Activated T-cell treated with anti-CD3 and anti-CD28 coated beads, Interleukin-2, amount 50 U/mL, for 4 hours (primary cell): Measurements from ENCODE around the gene FGFRL1. TPM values are rescaled to one million over a fixed set of nuclear protein-coding genes. Genes with fewer than 3 reads are reported as not detected.
"Not testable (repeated sequence)": the region's sequence is repeated elsewhere in the genome, so short reads cannot be mapped to it uniquely, and the experiment has no call there.

Experiments
- ATAC-seq, 2 donors: fragments of 200-7000 bp; cut with Tn5 transposase; one replicate each; pipeline ENCODE4 v1.10.0; 2021
- DNase-seq: peaks from one replicate; pipeline ENCODE4 v3.0.0-alpha.2; 2020
- H3K27me3 Mint-ChIP-seq: one replicate; pipeline ENCODE4 v1.8.0; 2021; ENCODE audit warnings: low read depth, mixed read lengths
- H3K36me3 Mint-ChIP-seq: one replicate; pipeline ENCODE4 v1.8.0; 2022; ENCODE audit warnings: mixed read lengths; ENCODE audit not compliant: insufficient read depth
- H3K4me1 Mint-ChIP-seq: one replicate; pipeline ENCODE4 v1.8.0; 2021; ENCODE audit warnings: low read depth, mixed read lengths
- H3K4me3 Mint-ChIP-seq: one replicate; pipeline ENCODE4 v1.8.0; 2021; ENCODE audit warnings: mild to moderate bottlenecking, moderate library complexity, mixed read lengths
- H3K9me3 Mint-ChIP-seq: one replicate; pipeline ENCODE4 v1.8.0; 2021; ENCODE audit warnings: mixed read lengths
- total RNA-seq, 3 donors: library from RNA; stranded (reverse); gene quantifications; one replicate each; pipeline ENCODE4 v1.2.1, GENCODE V29; 2021

The FGFRL1 gene
- total RNA-seq, 3 donors from 2014 or later = 20.4 to 29.6 (median 20.6) TPM

- Mint-ChIP-seq H3K36me3 (no peaks in the 10 kb centered on the region), H3K9me3 (no peaks in the 10 kb centered on the region), H3K27me3 (peaks cover 7% of the 10 kb centered on the region), H3K4me3 (no peak overlapping the region), H3K4me1 (peaks cover 6% of the 10 kb centered on the region)
- no peak for ATAC-seq
- no peak for DNase-seq
Measured at GRCh38 chr4:1039493-1040343, 28.3 kb downstream of the FGFRL1 start.

DNA sequence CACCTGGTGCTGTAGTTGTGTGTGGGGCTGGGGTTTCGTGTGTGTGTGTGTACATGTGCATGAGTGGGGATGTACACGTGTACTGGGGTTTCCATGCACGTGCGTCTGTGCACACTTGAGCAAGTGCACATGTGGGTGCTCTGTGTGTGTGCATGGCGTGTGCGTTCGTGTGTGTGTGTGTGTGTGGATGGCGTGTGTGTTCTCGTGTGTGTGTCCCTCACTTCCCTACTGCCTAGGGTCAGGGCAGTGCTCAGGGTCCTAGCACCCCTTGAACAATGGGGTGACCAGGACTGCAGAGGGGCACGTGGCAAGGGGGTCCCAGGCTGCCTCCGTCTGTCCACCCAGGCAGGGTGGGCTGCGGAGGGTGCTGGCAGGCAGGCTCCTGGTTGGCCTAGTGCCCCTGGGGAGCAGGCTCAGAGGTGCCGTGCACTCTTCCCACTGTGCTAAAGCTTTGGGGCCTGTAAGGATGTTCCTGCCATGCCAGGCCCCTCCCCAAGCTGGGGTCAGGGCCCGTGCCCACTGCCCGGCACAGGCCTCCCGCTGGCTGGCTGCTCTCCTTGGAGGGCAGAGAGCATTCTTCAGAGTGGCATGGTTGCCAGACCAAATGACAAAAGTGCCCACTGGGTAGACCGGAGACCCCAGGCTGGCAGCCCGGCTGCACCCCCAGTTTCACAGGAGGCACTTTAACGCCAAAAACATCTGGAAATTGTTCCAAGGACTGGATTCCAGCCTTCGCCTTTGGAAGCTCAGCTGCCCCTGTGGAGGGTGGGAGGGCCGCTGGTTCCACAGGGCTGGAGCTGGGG lies 29.1 kb downstream of the FGFRL1 start:
- Mint-ChIP-seq H3K9me3 (no peaks in the 10 kb centered on the region), H3K4me3 (no peak overlapping the region), H3K27me3 (peaks cover 15% of the 10 kb centered on the region), H3K36me3 (no peaks in the 10 kb centered on the region), H3K4me1 (peaks cover 6% of the 10 kb centered on the region)
- no peak for ATAC-seq
- DNase-seq = no peak

DNA sequence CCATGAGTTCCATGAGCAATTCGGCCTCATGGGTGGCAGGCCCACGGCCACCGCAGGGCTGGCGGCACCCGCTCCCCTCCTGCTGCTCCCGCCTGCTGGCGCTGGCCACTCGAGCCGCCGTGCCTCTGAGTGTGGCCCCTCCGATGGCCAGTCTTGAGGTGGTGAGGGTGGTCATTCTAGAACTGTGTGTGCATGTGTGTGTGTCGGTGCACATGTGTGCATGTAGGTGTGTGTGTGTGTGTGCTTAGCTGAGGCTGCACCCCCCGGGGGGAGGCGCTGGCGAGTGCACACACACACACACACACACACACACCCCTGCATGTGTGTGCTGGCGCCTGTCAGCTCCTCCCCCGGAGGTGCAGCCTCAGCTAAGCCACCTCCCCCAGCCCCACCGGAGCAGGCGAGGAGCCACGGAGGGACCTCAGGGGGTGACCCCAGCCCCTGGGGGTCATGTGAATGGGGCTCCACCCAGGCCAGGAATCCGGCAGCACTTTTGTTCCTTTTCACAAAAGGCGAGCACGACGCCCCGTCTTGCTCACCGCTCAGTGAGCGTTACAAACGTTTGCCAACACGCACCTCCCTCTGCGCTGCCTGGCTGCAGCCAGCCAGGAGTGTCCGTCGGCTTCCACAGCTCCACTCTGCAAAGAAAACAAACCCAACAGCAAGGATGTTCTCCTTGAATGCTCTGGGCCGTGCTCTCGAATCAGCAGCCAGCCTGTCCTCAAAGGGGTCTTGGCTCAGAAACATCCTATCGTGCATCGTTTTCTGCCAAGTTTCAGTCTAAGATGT lies 29.9 kb downstream of the FGFRL1 start:
- peaks cover 6% of the 10 kb centered on the region for H3K4me1 Mint-ChIP-seq
- DNase-seq (no peak), ATAC-seq (no peak)
- H3K36me3 Mint-ChIP-seq = no peaks in the 10 kb centered on the region
- H3K27me3 Mint-ChIP-seq = peaks cover 17% of the 10 kb centered on the region
- no peak overlapping the region for H3K4me3 Mint-ChIP-seq
- no peaks in the 10 kb centered on the region for H3K9me3 Mint-ChIP-seq

DNA sequence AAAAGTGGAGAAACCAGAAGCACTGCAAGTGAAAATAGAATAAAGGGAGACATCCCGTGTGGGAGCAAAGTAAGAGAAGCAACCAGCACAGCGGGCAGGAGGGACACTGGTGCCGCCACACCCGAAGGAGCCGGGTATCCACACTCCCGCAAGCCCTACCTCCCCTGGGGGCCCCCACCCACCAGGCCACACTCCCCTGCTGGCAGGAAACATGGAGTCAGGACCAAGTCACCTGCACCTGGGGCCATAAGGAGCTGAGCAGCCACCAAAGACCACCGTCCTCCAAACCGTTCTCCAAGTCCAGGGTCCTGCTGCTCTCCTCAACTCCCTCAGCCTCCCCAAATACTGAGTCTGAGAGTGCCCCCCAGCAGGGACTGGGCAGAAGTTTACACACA lies 30.5 kb downstream of the FGFRL1 start:
- Mint-ChIP-seq H3K36me3 (no peaks in the 10 kb centered on the region), H3K9me3 (no peaks in the 10 kb centered on the region), H3K27me3 (peaks cover 20% of the 10 kb centered on the region), H3K4me1 (peaks cover 6% of the 10 kb centered on the region), H3K4me3 (no peak overlapping the region)
- DNase-seq (no peak), ATAC-seq (no peak)

DNA sequence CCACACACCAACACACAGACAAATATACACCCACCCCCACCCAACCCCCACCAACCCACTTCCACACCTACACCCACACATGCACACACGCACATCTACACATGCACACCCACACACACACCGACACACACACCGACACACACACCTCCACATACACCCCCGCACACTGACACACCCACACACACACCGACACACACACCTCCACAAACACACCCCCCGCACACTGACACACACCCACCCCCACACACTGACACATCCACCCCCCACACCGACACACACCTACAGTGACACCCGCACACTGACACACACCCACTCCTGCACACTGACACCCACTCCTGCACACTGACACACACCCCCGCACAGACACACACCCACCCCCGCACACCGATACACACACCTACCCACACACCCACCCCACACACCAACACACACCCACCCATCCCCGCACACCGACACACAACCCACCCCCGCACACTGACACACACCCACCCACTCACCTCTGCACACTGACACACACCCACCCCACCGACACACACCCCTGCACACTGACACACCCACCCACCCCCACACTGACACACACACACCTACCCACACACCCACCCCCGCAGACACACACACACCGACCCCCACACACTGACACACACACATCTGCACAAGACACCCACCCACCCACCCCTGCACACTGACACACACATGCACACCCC lies 31.1 kb downstream of the FGFRL1 start:
- no peaks in the 10 kb centered on the region for H3K9me3 Mint-ChIP-seq
- H3K36me3 Mint-ChIP-seq = no peaks in the 10 kb centered on the region
- ATAC-seq = no peak

DNA sequence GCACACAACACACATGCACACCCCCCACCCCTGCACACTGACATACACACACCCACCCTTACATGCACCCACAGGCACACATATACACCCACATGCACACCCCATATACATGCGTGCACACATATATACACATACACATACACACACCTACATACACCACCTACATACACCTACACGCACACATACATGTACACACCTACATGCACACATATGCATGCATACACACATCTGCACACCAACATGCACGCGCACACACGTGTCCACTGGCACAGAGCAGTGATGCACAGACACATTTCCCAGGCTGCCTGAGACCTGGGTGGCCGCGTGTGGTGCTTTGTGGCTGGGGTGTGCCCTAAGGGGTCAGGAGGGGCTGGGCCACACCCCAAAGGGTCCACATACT lies 31.7 kb downstream of the FGFRL1 start:
- peaks cover 6% of the 10 kb centered on the region for H3K4me1 Mint-ChIP-seq
- no peaks in the 10 kb centered on the region for H3K9me3 Mint-ChIP-seq
- ATAC-seq (peak in 1 of 2 donors; percentile 15), DNase-seq (no peak)
- peaks cover 30% of the 10 kb centered on the region for H3K27me3 Mint-ChIP-seq
- H3K4me3 Mint-ChIP-seq = no peak overlapping the region
- H3K36me3 Mint-ChIP-seq = no peaks in the 10 kb centered on the region

More for the DNA sequence above, 31.1 kb downstream of the FGFRL1 start:
- Mint-ChIP-seq H3K27me3 (peaks cover 24% of the 10 kb centered on the region), H3K4me1 (peaks cover 6% of the 10 kb centered on the region), H3K4me3 (no peak overlapping the region)
- no peak for DNase-seq

- peaks cover 35% of the 10 kb centered on the region for H3K27me3 Mint-ChIP-seq
- H3K4me3 Mint-ChIP-seq = no peak overlapping the region
- ATAC-seq (peak; percentile 65 to 72), DNase-seq (no peak)
- no peaks in the 10 kb centered on the region for H3K36me3 Mint-ChIP-seq
- H3K9me3 Mint-ChIP-seq = no peaks in the 10 kb centered on the region
- H3K4me1 Mint-ChIP-seq = peaks cover 6% of the 10 kb centered on the region
Measured at GRCh38 chr4:1043651-1044468, 32.4 kb downstream of the FGFRL1 start.

DNA sequence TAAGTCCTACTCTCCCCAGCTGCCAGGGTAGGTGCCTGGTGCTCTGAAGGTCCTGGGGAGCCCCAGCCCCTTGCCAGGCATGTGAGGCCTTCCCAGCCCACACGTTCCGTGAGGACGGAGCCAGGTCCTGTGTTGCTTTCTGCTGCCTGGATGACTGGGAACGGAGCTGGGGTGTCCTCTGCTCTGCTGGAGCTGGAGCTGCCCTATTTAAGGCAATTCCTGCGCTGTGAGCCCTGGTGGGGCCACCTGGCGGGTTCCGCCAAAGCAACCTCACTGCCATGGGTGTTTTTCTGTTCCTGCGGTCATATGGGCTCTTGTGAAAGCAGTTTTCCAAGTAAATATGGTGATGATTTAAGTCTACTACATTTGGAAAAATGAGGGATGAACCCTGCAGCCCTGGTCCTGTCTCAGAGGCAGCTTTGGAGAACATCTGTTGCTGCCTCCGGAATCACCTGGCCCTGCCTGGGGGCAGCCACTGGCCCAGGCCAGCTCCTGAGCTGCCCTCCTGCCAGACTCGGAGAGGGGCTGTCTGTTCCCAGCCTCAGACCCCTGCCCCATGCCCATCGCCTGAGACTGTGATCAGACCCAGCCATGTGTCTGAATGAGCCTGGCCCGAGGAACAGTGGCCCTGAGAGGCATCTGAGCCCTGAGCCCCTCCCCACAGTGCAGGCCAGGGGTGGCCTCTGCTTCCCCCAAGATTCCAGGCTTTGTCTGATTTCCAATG lies 33.2 kb downstream of the FGFRL1 start:
- no peaks in the 10 kb centered on the region for H3K9me3 Mint-ChIP-seq
- DNase-seq (no peak), ATAC-seq (no peak)
- H3K4me1 Mint-ChIP-seq = peaks cover 6% of the 10 kb centered on the region
- no peak overlapping the region for H3K4me3 Mint-ChIP-seq
- H3K27me3 Mint-ChIP-seq = peaks cover 40% of the 10 kb centered on the region
- H3K36me3 Mint-ChIP-seq = no peaks in the 10 kb centered on the region

- Mint-ChIP-seq H3K36me3 (no peaks in the 10 kb centered on the region), H3K9me3 (no peaks in the 10 kb centered on the region), H3K4me3 (no peak overlapping the region), H3K4me1 (peaks cover 6% of the 10 kb centered on the region), H3K27me3 (peaks cover 40% of the 10 kb centered on the region)
- DNase-seq (no peak), ATAC-seq (no peak)
Measured at GRCh38 chr4:1045193-1045594, 33.8 kb downstream of the FGFRL1 start.

DNA sequence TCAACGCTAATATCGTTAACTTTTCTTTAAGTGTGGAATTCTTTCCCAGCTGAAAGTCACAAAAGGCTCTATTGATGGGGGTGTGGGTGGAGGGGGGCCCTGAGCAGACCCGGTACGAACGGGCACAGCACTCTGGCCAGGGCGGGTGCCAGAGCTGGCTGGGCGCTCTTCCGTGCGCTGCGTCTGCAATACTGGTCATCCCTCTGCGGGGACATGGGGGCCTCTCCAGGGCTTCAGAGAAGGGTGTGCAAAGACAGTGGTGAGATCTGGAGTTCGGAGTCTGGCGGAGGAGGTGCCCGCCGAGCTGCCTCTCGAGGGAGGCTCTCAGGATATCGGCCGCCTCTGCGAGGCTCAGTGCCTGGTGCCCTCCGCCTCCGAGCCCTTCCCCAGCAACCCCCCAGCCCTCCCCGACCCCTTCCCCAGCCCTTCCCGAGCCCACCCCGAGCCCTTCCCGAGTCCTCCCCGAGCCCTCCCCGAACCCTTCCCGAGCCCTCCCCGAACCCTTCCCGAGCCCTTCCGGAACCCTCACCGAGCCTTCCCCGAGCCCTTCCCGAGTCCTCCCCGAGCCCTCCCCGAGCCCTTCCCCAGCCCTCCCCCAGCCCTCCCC lies 34.3 kb downstream of the FGFRL1 start:
- H3K4me1 Mint-ChIP-seq = peaks cover 6% of the 10 kb centered on the region
- no peaks in the 10 kb centered on the region for H3K9me3 Mint-ChIP-seq
- H3K36me3 Mint-ChIP-seq = no peaks in the 10 kb centered on the region
- no peak for ATAC-seq
- H3K27me3 Mint-ChIP-seq = peaks cover 39% of the 10 kb centered on the region
- no peak for DNase-seq
- H3K4me3 Mint-ChIP-seq = no peak overlapping the region

DNA sequence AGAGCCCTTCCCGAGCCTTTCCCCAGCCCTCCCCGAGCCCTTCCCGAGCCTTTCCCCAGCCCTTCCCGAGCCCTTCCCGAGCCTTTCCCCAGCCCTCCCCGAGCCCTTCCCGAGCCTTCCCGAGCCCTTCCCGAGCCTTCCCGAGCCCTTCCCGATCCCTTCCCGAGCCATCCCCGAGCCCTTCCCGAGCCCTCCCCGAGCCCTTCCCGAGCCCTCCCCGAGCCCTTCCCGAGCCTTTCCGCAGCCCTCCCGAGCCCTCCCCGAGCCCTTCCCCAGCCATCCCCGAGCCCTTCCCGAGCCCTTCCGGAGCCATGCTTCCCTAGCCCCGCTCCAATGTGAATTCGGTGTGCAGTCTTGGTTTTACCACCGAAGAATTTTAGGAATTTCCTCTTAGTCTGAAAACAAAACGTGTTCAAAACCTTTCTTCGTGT lies 35.2 kb downstream of the FGFRL1 start:
- H3K36me3 Mint-ChIP-seq, ATAC-seq, DNase-seq, H3K4me1 Mint-ChIP-seq, H3K4me3 Mint-ChIP-seq, H3K9me3 Mint-ChIP-seq: not testable (repeated sequence)
- peaks cover 39% of the 10 kb centered on the region for H3K27me3 Mint-ChIP-seq

GRCh38 chr4:1047106-1047975 lies 35.9 kb downstream of the FGFRL1 start:
- peaks cover 39% of the 10 kb centered on the region for H3K27me3 Mint-ChIP-seq

More at GRCh38 chr4:1047106-1047975, 35.9 kb downstream of the FGFRL1 start:
- peaks cover 3% of the 10 kb centered on the region for H3K4me1 Mint-ChIP-seq
- DNase-seq (peak; percentile 4), ATAC-seq (no peak)
- H3K36me3 Mint-ChIP-seq = no peaks in the 10 kb centered on the region
- no peaks in the 10 kb centered on the region for H3K9me3 Mint-ChIP-seq
- no peak overlapping the region for H3K4me3 Mint-ChIP-seq
